Smooth muscle cell of trachea (primary cell): Measurements from ENCODE around the gene CYP2R1. TPM values are rescaled to one million over a fixed set of nuclear protein-coding genes. Genes with fewer than 3 reads are reported as not detected.

Experiments used
- total RNA-seq: library from RNA; depleted of rRNA; stranded (reverse); fragments of >200 nt; gene quantifications from 2 replicates; pipeline ENCODE4 v1.2.1, GENCODE V29; 2014

Gene CYP2R1
- 8.9 and 10.6 TPM in 2 replicates for total RNA-seq

GRCh38 chr11:14892036-14892556 is at the start of gene CYP2R1:
Gene CYP2R1 (minus strand): TSS chr11:14892231. CDS start chr11:14892205, 26 bp downstream.

Other genes starting within 250 kb of the CYP2R1 start
- gene PDE3B, start 248.4 kb downstream of the CYP2R1 start, total RNA-seq: 12.1 and 14.8 TPM in 2 replicates
- not detected in 2 replicates for gene CALCA, start 80.1 kb upstream of the CYP2R1 start, total RNA-seq
- 0.15 TPM in 1 of 2 replicates, not detected in the other for gene CALCB, start 181.4 kb upstream of the CYP2R1 start, total RNA-seq
- gene INSC, start 222.7 kb upstream of the CYP2R1 start, total RNA-seq: under 0.01 and 1.2 TPM in 2 replicates